Common myeloid progenitor, CD34-positive (primary cell): ENCODE measurements around the gene PSTPIP2.

ENCODE experiments used
- CTCF ChIA-PET: fragments of 350-600 bp; sonication (Branson Sonifier 250); formaldehyde crosslinking; loops from one replicate; lab custom pipeline; 2021; ENCODE audit warnings: antibody characterized with exemption; lab: Charles Lee
- POLR2A ChIA-PET: fragments of 350-600 bp; sonication (Branson Sonifier 250); formaldehyde crosslinking; loops from one replicate; lab custom pipeline; 2021; ENCODE audit warnings: antibody characterized with exemption; lab: Charles Lee
- DNase-seq, 3 donors: peaks; one replicate each; pipeline versions ENCODE4 v3.0.0 to v3.0.0-alpha.2; 2013
- H3K27ac ChIP-seq, 2 experiments: 1 replicate in 1 of 2; 2 replicates in 1 of 2; pipeline ENCODE4 v1.7.0; 2013; ENCODE audit warnings: inconsistent platforms in 2 of 2, low read length in 2 of 2, mild to moderate bottlenecking in 2 of 2, low read depth in 1 of 2, moderate library complexity in 1 of 2; ENCODE audit not compliant: severe bottlenecking in 2 of 2, insufficient read depth in 1 of 2, poor library complexity in 1 of 2
- H3K27me3 ChIP-seq, 5 experiments: replicated peaks in 2 of 5; 1 replicate in 3 of 5; 2 replicates in 2 of 5; pipeline versions ENCODE4 v1.6.1 to v1.7.0; 2013; ENCODE audit warnings: low read length in 4 of 5, mild to moderate bottlenecking in 2 of 5, moderate library complexity in 2 of 5, inconsistent platforms in 1 of 5; ENCODE audit not compliant: insufficient read depth in 5 of 5, control insufficient read depth in 4 of 5
- H3K36me3 ChIP-seq, 4 experiments: 1 replicate in 2 of 4; 2 replicates in 2 of 4; pipeline versions ENCODE4 v1.6.1 to v1.7.0; 2013; ENCODE audit warnings: low read length in 3 of 4, control low read depth in 1 of 4, mild to moderate bottlenecking in 1 of 4; ENCODE audit not compliant: control insufficient read depth in 4 of 4, insufficient read depth in 4 of 4
- H3K4me1 ChIP-seq, 4 experiments: 1 replicate in 3 of 4; 2 replicates in 1 of 4; pipeline versions ENCODE4 v1.6.1 to v1.7.1; 2013; ENCODE audit warnings: low read length in 3 of 4, mild to moderate bottlenecking in 3 of 4, control low read depth in 1 of 4, inconsistent platforms in 1 of 4, moderate library complexity in 1 of 4; ENCODE audit not compliant: control insufficient read depth in 4 of 4, insufficient read depth in 4 of 4; ENCODE audit errors: control extremely low read depth in 1 of 4
- H3K4me3 ChIP-seq, 7 experiments: 1 replicate in 4 of 7; 2 replicates in 3 of 7; pipeline versions ENCODE4 v1.5.1 to v1.7.0; 2013; ENCODE audit warnings: mild to moderate bottlenecking in 7 of 7, low read length in 6 of 7, moderate library complexity in 6 of 7, inconsistent platforms in 2 of 7, low read depth in 2 of 7, control low read depth in 1 of 7; ENCODE audit not compliant: insufficient read depth in 4 of 7, control insufficient read depth in 1 of 7; ENCODE audit errors: extremely low read depth in 1 of 7
- H3K9me3 ChIP-seq, 5 experiments: 1 replicate in 4 of 5; 2 replicates in 1 of 5; pipeline versions ENCODE4 v1.6.1 to v1.7.1; 2013; ENCODE audit warnings: low read length in 4 of 5, mild to moderate bottlenecking in 2 of 5, inconsistent platforms in 1 of 5, low read depth in 1 of 5, moderate library complexity in 1 of 5; ENCODE audit not compliant: control insufficient read depth in 4 of 5, insufficient read depth in 2 of 5; ENCODE audit errors: control extremely low read depth in 1 of 5
- WGBS: methylation state at CpG from one replicate; pipeline ENCODE4 v1.1.5; 2013; ENCODE audit not compliant: insufficient coverage; 5-methylcytosine and 5-hydroxymethylcytosine counted together

PSTPIP2 gene

GRCh38 chr18:46042571-46043123, 29.4 kb downstream of the PSTPIP2 start:
- CTCF ChIA-PET = interaction anchor here (1.1 to 1.9 kb wide), 4 partner anchors 11 to 24 kb away, joined by 3 to 6 read pairs (median 4); no protein-coding TSS in a partner anchor
- no peak overlapping the region for H3K27ac ChIP-seq

GRCh38 chr18:46040747-46041104, 31.3 kb downstream of the PSTPIP2 start:
- H3K36me3 ChIP-seq = peaks cover 0 to 32% (median 5%) of the 10 kb centered on the region in 4 experiments
- CTCF ChIA-PET = interaction anchor here (1.0 to 1.8 kb wide), 2 partner anchors 15 to 33 kb away, joined by 5 to 12 read pairs; no protein-coding TSS in a partner anchor
- H3K27me3 ChIP-seq = no peaks in the 10 kb centered on the region
- no peaks in the 10 kb centered on the region for H3K9me3 ChIP-seq
- no peak overlapping the region for H3K27ac ChIP-seq
- 75% methylated on average over 5 of the region's 5 CpGs for WGBS
- DNase-seq = peak in 1 of 3 donors; percentile 39
- H3K4me1 ChIP-seq = peaks cover 0 to 37% (median 32%) of the 10 kb centered on the region in 4 experiments
- POLR2A ChIA-PET = no interaction called here
- H3K4me3 ChIP-seq = no peak overlapping the region

More at GRCh38 chr18:46042571-46043123, 29.4 kb downstream of the PSTPIP2 start:
- WGBS = 23% methylated on average over 3 of the region's 3 CpGs
- Histone ChIP-seq H3K36me3 (peaks cover 0 to 26% (median 5%) of the 10 kb centered on the region in 4 experiments), H3K4me3 (no peak overlapping the region), H3K9me3 (no peaks in the 10 kb centered on the region), H3K4me1 (peaks cover 0 to 33% (median 28%) of the 10 kb centered on the region in 4 experiments), H3K27me3 (no peaks in the 10 kb centered on the region)
- POLR2A ChIA-PET = interaction anchor here (0.5 to 1.1 kb wide), 2 partner anchors 19 to 32 kb away, joined by 3 to 5 read pairs; no protein-coding TSS in a partner anchor
- peak; percentile 35 to 72 (median 68) for DNase-seq

GRCh38 chr18:46040033-46040746, 31.9 kb downstream of the PSTPIP2 start:
- H3K9me3 ChIP-seq = no peaks in the 10 kb centered on the region
- H3K4me3 ChIP-seq = no peak overlapping the region
- ChIA-PET POLR2A (no interaction called here), CTCF (interaction anchor here (0.6 to 1.8 kb wide), 4 partner anchors 16 to 377 kb away, joined by 3 to 12 read pairs (median 4); no protein-coding TSS in a partner anchor)
- no peak for DNase-seq
- no peak overlapping the region for H3K27ac ChIP-seq
- peaks cover 0 to 36% (median 7%) of the 10 kb centered on the region in 4 experiments for H3K36me3 ChIP-seq
- WGBS = 98% methylated on average over 5 of the region's 5 CpGs
- peaks cover 0 to 37% (median 32%) of the 10 kb centered on the region in 4 experiments for H3K4me1 ChIP-seq
- H3K27me3 ChIP-seq = no peaks in the 10 kb centered on the region

GRCh38 chr18:46037512-46038305, 34.4 kb downstream of the PSTPIP2 start:
- H3K36me3 ChIP-seq = peaks cover 0 to 48% (median 11%) of the 10 kb centered on the region in 4 experiments
- peaks cover 0 to 30% (median 25%) of the 10 kb centered on the region in 4 experiments for H3K4me1 ChIP-seq
- no peak for DNase-seq
- no peaks in the 10 kb centered on the region for H3K27me3 ChIP-seq
- CTCF ChIA-PET = interaction anchor here (0.7 to 1.6 kb wide), 3 partner anchors 36 to 64 kb away, joined by 3 to 10 read pairs (median 5); no protein-coding TSS in a partner anchor
- H3K9me3 ChIP-seq = no peaks in the 10 kb centered on the region
- H3K27ac ChIP-seq = no peak overlapping the region
- POLR2A ChIA-PET = no interaction called here
- WGBS = 52% methylated on average over 7 of the region's 9 CpGs
- no peak overlapping the region for H3K4me3 ChIP-seq

- ChIA-PET POLR2A (no interaction called here), CTCF (interaction anchor here (5.2 kb wide), 1 partner anchor 37 kb away, joined by 27 read pairs; the partner anchor contains the start of gene PSTPIP2)
- H3K27ac ChIP-seq = no peak overlapping the region
- H3K4me3 ChIP-seq = no peak overlapping the region
- no peaks in the 10 kb centered on the region for H3K27me3 ChIP-seq
- peaks cover 2 to 61% (median 14%) of the 10 kb centered on the region in 4 experiments for H3K36me3 ChIP-seq
- H3K4me1 ChIP-seq = peaks cover 0 to 18% (median 11%) of the 10 kb centered on the region in 4 experiments
- peaks cover 0 to 2% (median 0%) of the 10 kb centered on the region in 5 experiments for H3K9me3 ChIP-seq
- 100% methylated on average over 2 of the region's 2 CpGs for WGBS
- no peak for DNase-seq
Measured at GRCh38 chr18:46035696-46036680, 36.1 kb downstream of the PSTPIP2 start.

GRCh38 chr18:46034230-46034629, 37.8 kb downstream of the PSTPIP2 start:
- no peak overlapping the region for H3K27ac ChIP-seq
- ChIA-PET CTCF (interaction anchor here (0.9 to 5.2 kb wide), 6 partner anchors 10 to 149 kb away, joined by 3 to 27 read pairs (median 4); partner anchors contain the start of gene PSTPIP2), POLR2A (no interaction called here)
- H3K27me3 ChIP-seq = no peaks in the 10 kb centered on the region
- H3K9me3 ChIP-seq = peaks cover 0 to 3% (median 0%) of the 10 kb centered on the region in 5 experiments
- DNase-seq = no peak
- H3K4me1 ChIP-seq = peaks cover 0 to 6% (median 4%) of the 10 kb centered on the region in 4 experiments
- no peak overlapping the region for H3K4me3 ChIP-seq
- 57% methylated on average over 1 of the region's 1 CpG for WGBS
- peaks cover 2 to 53% (median 12%) of the 10 kb centered on the region in 4 experiments for H3K36me3 ChIP-seq
